ENCODE measurements around the gene SCAANT1.

GRCh38 chr3:63912768-63913588, 795 bp upstream of the SCAANT1 start:
- peak in 1 of 2 donors; percentile 24 for TF ChIP-seq RXRA (IDR thresholded peaks at IDR 0.05)
- TF ChIP-seq, protein P1, sequence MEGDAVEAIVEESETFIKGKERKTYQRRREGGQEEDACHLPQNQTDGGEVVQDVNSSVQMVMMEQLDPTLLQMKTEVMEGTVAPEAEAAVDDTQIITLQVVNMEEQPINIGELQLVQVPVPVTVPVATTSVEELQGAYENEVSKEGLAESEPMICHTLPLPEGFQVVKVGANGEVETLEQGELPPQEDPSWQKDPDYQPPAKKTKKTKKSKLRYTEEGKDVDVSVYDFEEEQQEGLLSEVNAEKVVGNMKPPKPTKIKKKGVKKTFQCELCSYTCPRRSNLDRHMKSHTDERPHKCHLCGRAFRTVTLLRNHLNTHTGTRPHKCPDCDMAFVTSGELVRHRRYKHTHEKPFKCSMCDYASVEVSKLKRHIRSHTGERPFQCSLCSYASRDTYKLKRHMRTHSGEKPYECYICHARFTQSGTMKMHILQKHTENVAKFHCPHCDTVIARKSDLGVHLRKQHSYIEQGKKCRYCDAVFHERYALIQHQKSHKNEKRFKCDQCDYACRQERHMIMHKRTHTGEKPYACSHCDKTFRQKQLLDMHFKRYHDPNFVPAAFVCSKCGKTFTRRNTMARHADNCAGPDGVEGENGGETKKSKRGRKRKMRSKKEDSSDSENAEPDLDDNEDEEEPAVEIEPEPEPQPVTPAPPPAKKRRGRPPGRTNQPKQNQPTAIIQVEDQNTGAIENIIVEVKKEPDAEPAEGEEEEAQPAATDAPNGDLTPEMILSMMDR (IDR thresholded peaks at IDR 0.05; ENCODE audit: low read depth, low read length, missing input control): no peak
- TF ChIP-seq, protein P2, sequence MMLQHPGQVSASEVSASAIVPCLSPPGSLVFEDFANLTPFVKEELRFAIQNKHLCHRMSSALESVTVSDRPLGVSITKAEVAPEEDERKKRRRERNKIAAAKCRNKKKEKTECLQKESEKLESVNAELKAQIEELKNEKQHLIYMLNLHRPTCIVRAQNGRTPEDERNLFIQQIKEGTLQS (IDR thresholded peaks at IDR 0.05): no peak
- no peak for TF ChIP-seq GABPA (IDR thresholded peaks at IDR 0.05 in 1 of 2, conservative IDR thresholded peaks at IDR 0.05 in 1 of 2)
- TF ChIP-seq TAF1 (conservative IDR thresholded peaks at IDR 0.05): no peak
- TF ChIP-seq RAD21 (IDR thresholded peaks at IDR 0.05): no peak
- TF ChIP-seq, protein P3, sequence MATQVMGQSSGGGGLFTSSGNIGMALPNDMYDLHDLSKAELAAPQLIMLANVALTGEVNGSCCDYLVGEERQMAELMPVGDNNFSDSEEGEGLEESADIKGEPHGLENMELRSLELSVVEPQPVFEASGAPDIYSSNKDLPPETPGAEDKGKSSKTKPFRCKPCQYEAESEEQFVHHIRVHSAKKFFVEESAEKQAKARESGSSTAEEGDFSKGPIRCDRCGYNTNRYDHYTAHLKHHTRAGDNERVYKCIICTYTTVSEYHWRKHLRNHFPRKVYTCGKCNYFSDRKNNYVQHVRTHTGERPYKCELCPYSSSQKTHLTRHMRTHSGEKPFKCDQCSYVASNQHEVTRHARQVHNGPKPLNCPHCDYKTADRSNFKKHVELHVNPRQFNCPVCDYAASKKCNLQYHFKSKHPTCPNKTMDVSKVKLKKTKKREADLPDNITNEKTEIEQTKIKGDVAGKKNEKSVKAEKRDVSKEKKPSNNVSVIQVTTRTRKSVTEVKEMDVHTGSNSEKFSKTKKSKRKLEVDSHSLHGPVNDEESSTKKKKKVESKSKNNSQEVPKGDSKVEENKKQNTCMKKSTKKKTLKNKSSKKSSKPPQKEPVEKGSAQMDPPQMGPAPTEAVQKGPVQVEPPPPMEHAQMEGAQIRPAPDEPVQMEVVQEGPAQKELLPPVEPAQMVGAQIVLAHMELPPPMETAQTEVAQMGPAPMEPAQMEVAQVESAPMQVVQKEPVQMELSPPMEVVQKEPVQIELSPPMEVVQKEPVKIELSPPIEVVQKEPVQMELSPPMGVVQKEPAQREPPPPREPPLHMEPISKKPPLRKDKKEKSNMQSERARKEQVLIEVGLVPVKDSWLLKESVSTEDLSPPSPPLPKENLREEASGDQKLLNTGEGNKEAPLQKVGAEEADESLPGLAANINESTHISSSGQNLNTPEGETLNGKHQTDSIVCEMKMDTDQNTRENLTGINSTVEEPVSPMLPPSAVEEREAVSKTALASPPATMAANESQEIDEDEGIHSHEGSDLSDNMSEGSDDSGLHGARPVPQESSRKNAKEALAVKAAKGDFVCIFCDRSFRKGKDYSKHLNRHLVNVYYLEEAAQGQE (IDR thresholded peaks at IDR 0.05): no peak
- TF ChIP-seq YY1 (IDR thresholded peaks at IDR 0.05): no peak
- TF ChIP-seq, protein P4, sequence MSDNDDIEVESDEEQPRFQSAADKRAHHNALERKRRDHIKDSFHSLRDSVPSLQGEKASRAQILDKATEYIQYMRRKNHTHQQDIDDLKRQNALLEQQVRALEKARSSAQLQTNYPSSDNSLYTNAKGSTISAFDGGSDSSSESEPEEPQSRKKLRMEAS (IDR thresholded peaks at IDR 0.05): no peak
- TF ChIP-seq JUND (IDR thresholded peaks at IDR 0.05): no peak

All from liver (tissue), 3 donors.